ENCODE results near the gene IL2RA.

DNA sequence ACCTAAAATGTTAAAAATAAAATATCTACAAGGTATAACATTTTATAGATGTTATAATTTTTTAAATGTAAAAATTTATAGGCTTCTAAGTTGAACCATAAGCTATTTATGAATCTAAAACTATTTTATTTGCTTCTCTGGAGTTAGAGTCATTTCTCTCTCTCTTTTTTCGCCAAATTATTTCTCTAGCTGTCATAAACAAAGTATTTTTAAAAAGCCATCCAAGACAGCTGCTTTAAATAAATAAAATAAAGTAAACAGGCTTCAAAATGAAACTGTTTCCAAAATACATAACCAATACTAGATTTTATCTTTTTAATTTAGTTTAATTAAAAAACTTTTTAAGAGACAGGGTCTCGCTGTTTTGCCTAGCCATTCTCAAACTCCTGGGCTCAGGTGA lies 72.4 kb downstream of the IL2RA start:
- TF ChIP-seq, protein P1, sequence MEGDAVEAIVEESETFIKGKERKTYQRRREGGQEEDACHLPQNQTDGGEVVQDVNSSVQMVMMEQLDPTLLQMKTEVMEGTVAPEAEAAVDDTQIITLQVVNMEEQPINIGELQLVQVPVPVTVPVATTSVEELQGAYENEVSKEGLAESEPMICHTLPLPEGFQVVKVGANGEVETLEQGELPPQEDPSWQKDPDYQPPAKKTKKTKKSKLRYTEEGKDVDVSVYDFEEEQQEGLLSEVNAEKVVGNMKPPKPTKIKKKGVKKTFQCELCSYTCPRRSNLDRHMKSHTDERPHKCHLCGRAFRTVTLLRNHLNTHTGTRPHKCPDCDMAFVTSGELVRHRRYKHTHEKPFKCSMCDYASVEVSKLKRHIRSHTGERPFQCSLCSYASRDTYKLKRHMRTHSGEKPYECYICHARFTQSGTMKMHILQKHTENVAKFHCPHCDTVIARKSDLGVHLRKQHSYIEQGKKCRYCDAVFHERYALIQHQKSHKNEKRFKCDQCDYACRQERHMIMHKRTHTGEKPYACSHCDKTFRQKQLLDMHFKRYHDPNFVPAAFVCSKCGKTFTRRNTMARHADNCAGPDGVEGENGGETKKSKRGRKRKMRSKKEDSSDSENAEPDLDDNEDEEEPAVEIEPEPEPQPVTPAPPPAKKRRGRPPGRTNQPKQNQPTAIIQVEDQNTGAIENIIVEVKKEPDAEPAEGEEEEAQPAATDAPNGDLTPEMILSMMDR (conservative IDR thresholded peaks at IDR 0.05; ENCODE audit: low read depth, low read length) = no peak
- TF ChIP-seq EZH2 (IDR thresholded peaks at IDR 0.05; ENCODE audit: borderline replicate concordance, low read depth, low read length, poor library complexity, severe bottlenecking) = no peak

Data from A673 (cell line).